AG09309 (cell line): ENCODE data around the gene DCDC2B.

ENCODE experiments used
- DNase-seq: peaks from one replicate; pipeline ENCODE4 v3.0.0-alpha.2; 2010; ENCODE audit warnings: low read depth
- H3K4me3 ChIP-seq: 2 replicates; pipeline ENCODE4 v1.5.1; 2011; ENCODE audit warnings: mild to moderate bottlenecking, low read depth, low read length, moderate library complexity; ENCODE audit not compliant: control insufficient read depth
- CTCF ChIP-seq: IDR thresholded peaks from 2 replicates; pipeline ENCODE4 v1.5.1; 2011; ENCODE audit warnings: mild to moderate bottlenecking, low read depth, low read length, inconsistent platforms; ENCODE audit not compliant: insufficient read depth, control insufficient read depth; ENCODE audit errors: missing control alignments

Gene DCDC2B

GRCh38 chr1:32221980-32222755 lies 13.3 kb downstream of the DCDC2B start, which contains the start of the genes EIF3I and TMEM234:
TSS of gene EIF3I (plus strand) at chr1:32222407. CDS start at chr1:32222442, 35 bp downstream.
TSS of gene TMEM234 (minus strand) at chr1:32222353. CDS start at chr1:32222322, 31 bp downstream.
- DNase-seq, result no peak
- TF ChIP-seq CTCF, result no peak
- H3K4me3 ChIP-seq, result peak within 1 kb of the TSS; percentile 88

- no peak for DNase-seq
- TF ChIP-seq CTCF, result peak; percentile 29
- H3K4me3 ChIP-seq, result no peak overlapping the region
These were observed 14.8 kb downstream of the DCDC2B start for GRCh38 chr1:32223683-32224082.

DNA sequence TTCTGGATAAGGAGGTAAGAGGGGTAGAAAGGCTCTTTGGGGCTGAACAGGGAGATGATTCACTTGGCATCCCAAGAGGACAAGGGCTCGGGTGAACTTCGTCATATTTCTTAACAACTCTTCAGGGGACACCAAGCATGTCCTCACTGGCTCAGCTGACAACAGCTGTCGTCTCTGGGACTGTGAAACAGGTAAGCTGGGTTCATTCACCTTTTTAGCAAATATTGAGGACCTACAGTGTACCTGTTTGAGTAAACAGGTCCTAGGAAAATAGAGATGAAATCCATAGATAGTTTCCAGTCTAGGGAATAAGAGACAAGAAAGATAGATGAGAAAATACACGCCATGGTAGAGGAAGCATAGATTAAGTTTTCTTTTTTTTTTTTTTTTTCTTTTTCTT lies 15.4 kb downstream of the DCDC2B start:
- DNase-seq, result no peak
- no peak for TF ChIP-seq CTCF
- H3K4me3 ChIP-seq, result no peak overlapping the region

GRCh38 chr1:32228771-32229170 lies 19.9 kb downstream of the DCDC2B start:
- TF ChIP-seq CTCF, result no peak
- no peak overlapping the region for H3K4me3 ChIP-seq
- no peak for DNase-seq

DNA sequence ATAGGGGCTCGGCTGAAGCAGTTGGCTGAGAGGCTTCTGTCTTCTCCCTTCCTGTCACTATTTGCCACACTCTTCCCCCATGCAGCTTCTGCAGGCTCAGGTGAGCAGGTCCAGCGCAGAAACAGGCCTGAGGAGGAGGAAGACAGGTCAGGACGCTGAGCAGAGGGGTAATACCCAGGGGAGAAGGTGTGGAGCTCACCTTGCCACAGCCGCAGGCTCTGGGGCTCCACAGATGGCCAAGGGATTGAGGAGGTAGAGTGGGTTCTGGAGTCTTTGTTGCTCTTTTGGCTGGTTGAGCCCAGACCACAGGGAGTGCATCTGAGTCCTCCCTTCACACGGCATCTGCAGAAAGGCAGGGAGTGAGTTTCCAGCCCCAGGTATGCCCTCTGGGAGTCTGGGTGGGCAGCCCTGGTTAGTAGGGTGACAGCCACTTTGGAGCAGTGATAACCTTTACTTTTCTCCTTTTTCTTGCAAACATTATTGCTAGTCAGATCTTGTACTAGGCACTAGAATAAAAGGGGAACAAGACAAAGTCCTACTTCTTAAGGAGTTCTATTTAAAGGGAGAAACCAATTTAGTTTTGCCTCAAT lies 23.0 kb downstream of the DCDC2B start:
- TF ChIP-seq CTCF, result no peak
- H3K4me3 ChIP-seq, result no peak overlapping the region
- no peak for DNase-seq

GRCh38 chr1:32232558-32233304 lies 23.8 kb downstream of the DCDC2B start:
- DNase-seq, result no peak

More at GRCh38 chr1:32232558-32233304, 23.8 kb downstream of the DCDC2B start:
- no peak for TF ChIP-seq CTCF
- H3K4me3 ChIP-seq, result no peak overlapping the region
